HCT116 (cell line): ENCODE data around the gene FCN3.

Experiments
- EZH2 ChIP-seq: fragments of 200-600 bp; sonication (generic); IDR thresholded peaks from 2 replicates; pipeline ENCODE4 v1.6.1; 2017; ENCODE audit warnings: antibody characterized with exemption, mixed run types
- EZH2phosphoT487 ChIP-seq: fragments of 200-600 bp; IDR thresholded peaks from 2 replicates; pipeline ENCODE4 v1.6.1; 2018; ENCODE audit warnings: antibody characterized with exemption, borderline replicate concordance
- POLR2A ChIP-seq: IDR thresholded peaks from 2 replicates; pipeline ENCODE4 v1.7.0; 2011; ENCODE audit warnings: borderline replicate concordance; ENCODE audit not compliant: insufficient read depth, insufficient read length; ENCODE audit errors: extremely low read depth
- POLR2AphosphoS5 ChIP-seq: IDR thresholded peaks from 2 replicates; pipeline ENCODE4 v1.6.1; 2011; ENCODE audit warnings: mild to moderate bottlenecking, low read depth, low read length, moderate library complexity
- TF ChIP-seq, protein P1 (sequence below), 3 experiments: fragments of 200-600 bp in 1 of 3; sonication (generic) in 1 of 3; IDR thresholded peaks in 2 of 3; conservative IDR thresholded peaks in 1 of 3; 2 replicates each; pipeline ENCODE4 v1.5.1; 2012 to 2017; ENCODE audit warnings: low read depth in 2 of 3, low read length in 2 of 3, antibody characterized with exemption in 1 of 3, borderline replicate concordance in 1 of 3, control low read depth in 1 of 3, mild to moderate bottlenecking in 1 of 3, mixed read lengths in 1 of 3, mixed run types in 1 of 3, moderate library complexity in 1 of 3; ENCODE audit not compliant: insufficient read depth in 1 of 3
- TF ChIP-seq, protein P2 (sequence below): IDR thresholded peaks from 2 replicates; pipeline ENCODE4 v1.6.1; 2012; ENCODE audit warnings: low read depth

GRCh38 chr1:27403931-27404330 lies 29.3 kb upstream of the FCN3 start:
- TF ChIP-seq POLR2AphosphoS5 (no peak), POLR2A (no peak), EZH2phosphoT487 (no peak), EZH2 (no peak)
- TF ChIP-seq, protein P1, sequence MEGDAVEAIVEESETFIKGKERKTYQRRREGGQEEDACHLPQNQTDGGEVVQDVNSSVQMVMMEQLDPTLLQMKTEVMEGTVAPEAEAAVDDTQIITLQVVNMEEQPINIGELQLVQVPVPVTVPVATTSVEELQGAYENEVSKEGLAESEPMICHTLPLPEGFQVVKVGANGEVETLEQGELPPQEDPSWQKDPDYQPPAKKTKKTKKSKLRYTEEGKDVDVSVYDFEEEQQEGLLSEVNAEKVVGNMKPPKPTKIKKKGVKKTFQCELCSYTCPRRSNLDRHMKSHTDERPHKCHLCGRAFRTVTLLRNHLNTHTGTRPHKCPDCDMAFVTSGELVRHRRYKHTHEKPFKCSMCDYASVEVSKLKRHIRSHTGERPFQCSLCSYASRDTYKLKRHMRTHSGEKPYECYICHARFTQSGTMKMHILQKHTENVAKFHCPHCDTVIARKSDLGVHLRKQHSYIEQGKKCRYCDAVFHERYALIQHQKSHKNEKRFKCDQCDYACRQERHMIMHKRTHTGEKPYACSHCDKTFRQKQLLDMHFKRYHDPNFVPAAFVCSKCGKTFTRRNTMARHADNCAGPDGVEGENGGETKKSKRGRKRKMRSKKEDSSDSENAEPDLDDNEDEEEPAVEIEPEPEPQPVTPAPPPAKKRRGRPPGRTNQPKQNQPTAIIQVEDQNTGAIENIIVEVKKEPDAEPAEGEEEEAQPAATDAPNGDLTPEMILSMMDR (IDR thresholded peaks at IDR 0.05 in 2 of 3, conservative IDR thresholded peaks at IDR 0.05 in 1 of 3; ENCODE audit: borderline replicate concordance in 1 of 3, insufficient read depth in 1 of 3, low read depth in 2 of 3, low read length in 2 of 3): no peak
- TF ChIP-seq, protein P2, sequence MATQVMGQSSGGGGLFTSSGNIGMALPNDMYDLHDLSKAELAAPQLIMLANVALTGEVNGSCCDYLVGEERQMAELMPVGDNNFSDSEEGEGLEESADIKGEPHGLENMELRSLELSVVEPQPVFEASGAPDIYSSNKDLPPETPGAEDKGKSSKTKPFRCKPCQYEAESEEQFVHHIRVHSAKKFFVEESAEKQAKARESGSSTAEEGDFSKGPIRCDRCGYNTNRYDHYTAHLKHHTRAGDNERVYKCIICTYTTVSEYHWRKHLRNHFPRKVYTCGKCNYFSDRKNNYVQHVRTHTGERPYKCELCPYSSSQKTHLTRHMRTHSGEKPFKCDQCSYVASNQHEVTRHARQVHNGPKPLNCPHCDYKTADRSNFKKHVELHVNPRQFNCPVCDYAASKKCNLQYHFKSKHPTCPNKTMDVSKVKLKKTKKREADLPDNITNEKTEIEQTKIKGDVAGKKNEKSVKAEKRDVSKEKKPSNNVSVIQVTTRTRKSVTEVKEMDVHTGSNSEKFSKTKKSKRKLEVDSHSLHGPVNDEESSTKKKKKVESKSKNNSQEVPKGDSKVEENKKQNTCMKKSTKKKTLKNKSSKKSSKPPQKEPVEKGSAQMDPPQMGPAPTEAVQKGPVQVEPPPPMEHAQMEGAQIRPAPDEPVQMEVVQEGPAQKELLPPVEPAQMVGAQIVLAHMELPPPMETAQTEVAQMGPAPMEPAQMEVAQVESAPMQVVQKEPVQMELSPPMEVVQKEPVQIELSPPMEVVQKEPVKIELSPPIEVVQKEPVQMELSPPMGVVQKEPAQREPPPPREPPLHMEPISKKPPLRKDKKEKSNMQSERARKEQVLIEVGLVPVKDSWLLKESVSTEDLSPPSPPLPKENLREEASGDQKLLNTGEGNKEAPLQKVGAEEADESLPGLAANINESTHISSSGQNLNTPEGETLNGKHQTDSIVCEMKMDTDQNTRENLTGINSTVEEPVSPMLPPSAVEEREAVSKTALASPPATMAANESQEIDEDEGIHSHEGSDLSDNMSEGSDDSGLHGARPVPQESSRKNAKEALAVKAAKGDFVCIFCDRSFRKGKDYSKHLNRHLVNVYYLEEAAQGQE: no peak
